Sigmoid colon (tissue), 7 donors: ENCODE results near the gene BEST1. TPM values are rescaled to one million over a fixed set of nuclear protein-coding genes. Genes with fewer than 3 reads are reported as not detected.

ENCODE experiments used
- DNase-seq: peaks from one replicate; pipeline ENCODE4 v3.0.0-alpha.2; 2019
- H3K27ac ChIP-seq, 4 donors: fragments of 200-600 bp; sonication (generic); one replicate each; pipeline ENCODE4 v1.5.1; 2016 to 2019; ENCODE audit warnings: mild to moderate bottlenecking in 1 of 4
- H3K27me3 ChIP-seq, 3 donors: fragments of 200-600 bp; sonication (generic); one replicate each; pipeline ENCODE4 v1.5.1; 2019; ENCODE audit warnings: mild to moderate bottlenecking in 1 of 3
- H3K36me3 ChIP-seq, 4 donors: fragments of 200-600 bp; sonication (generic); one replicate each; pipeline ENCODE4 v1.5.1; 2016 to 2019
- H3K4me1 ChIP-seq, 4 donors: fragments of 200-600 bp; sonication (generic); one replicate each; pipeline ENCODE4 v1.5.1; 2017 to 2019
- H3K4me3 ChIP-seq, 4 donors: fragments of 200-600 bp; sonication (generic); one replicate each; pipeline ENCODE4 v1.5.1; 2017 to 2019; ENCODE audit warnings: mild to moderate bottlenecking in 2 of 4, moderate library complexity in 1 of 4
- H3K9me3 ChIP-seq, 4 donors: fragments of 200-600 bp in 3 of 4; sonication (generic) in 3 of 4; one replicate each; pipeline versions ENCODE4 v1.5.1 to v1.6.1; 2013 to 2019
- EP300 ChIP-seq, 4 donors: sonication (generic); formaldehyde crosslinking; IDR thresholded peaks; one replicate each; pipeline ENCODE4 v1.6.1; 2017; ENCODE audit warnings: antibody characterized with exemption in 4 of 4
- POLR2A ChIP-seq, 2 donors: fragments of 450-650 bp; IDR thresholded peaks; one replicate each; pipeline ENCODE4 v1.6.1; 2016; ENCODE audit warnings: antibody characterized with exemption in 2 of 2, mild to moderate bottlenecking in 2 of 2, moderate library complexity in 2 of 2
- POLR2AphosphoS5 ChIP-seq, 4 donors: sonication (generic); formaldehyde crosslinking; IDR thresholded peaks; one replicate each; pipeline ENCODE4 v1.6.1; 2017; ENCODE audit warnings: antibody characterized with exemption in 4 of 4
- WGBS, 2 donors: extraction: QIAGEN DNeasy Blood & Tissue Kit; methylation state at CpG; one replicate each; pipeline ENCODE4 v1.1.7; 2013; 5-methylcytosine and 5-hydroxymethylcytosine counted together
- intact Hi-C: fragments of 100-400 bp; cut with DNase I; formaldehyde crosslinking; loops from one replicate; pipeline ENCODE4 v1.15.1; 2023
- polyA plus RNA-seq, 3 donors: library from polyadenylated mRNA; stranded (reverse); fragments of 200-250 nt; gene quantifications; one replicate each; pipeline ENCODE4 v1.2.3, GENCODE V29; 2013
- total RNA-seq, 4 donors: library from RNA; depleted of rRNA; stranded (reverse); fragments of >200 nt; gene quantifications; one replicate each; pipeline ENCODE4 v1.1.0, GENCODE V29; 2016
- TF ChIP-seq, protein P1 (sequence below), 4 experiments: fragments of 450-650 bp in 3 of 4; fragments of 200-600 bp in 1 of 4; IDR thresholded peaks; one replicate each; pipeline ENCODE4 v1.5.1; 2016 to 2019; ENCODE audit warnings: antibody characterized with exemption in 4 of 4, mild to moderate bottlenecking in 3 of 4, moderate library complexity in 2 of 4
- donor health status: healthy with polysubstance abuse.
- donor health status: Bipolar disorder and iron deficiency.
- donor health status: healthy.

The BEST1 gene
- total and polyA plus RNA-seq, 7 donors = 0.83 to 9.6 (median 4.3) TPM

DNA sequence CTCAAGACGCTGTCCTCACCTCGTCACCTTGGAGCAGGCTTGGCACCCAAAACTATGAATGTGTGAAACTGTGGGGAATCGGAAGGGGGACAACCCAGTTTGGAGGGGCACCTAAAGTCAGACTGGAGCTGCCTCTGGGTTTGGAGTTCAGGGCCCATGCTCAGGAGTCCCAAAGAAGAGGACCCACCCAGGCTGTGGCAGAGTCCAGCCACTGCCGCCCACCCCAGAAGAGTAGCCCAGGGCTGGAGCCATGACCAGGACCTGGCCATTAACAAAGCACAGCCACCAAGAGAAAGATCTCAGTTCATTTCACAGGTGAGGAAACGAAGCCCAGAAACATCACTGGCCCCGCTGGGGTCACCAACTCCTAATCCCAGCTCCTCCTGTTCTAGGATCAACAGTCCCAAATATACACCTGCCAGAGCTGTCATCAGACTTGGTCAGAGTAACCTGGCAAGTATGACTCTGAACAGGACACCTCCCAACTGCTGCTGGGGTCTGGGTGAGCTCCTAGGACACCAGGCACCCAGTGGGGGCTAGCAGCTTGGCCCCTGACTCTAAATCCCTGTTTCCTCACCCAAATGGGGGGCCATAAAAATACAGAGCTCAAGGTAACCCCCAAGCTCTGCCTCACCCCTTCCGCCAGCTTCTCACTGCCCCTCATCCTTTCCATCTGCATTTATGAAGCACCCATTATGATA, 35.5 kb upstream of the BEST1 start:
- 82 to 86% methylated on average over 7 of the region's 7 CpGs for WGBS, 2 donors
- intact Hi-C loops = no loop called here
- H3K9me3 ChIP-seq = no peaks in the 10 kb centered on the region
- peaks cover 0 to 40% (median 21%) of the 10 kb centered on the region in 4 donors for H3K4me1 ChIP-seq
- H3K4me3 ChIP-seq = peak overlapping the region in 1 of 4 donors; percentile 65
- TF ChIP-seq POLR2AphosphoS5 (IDR thresholded peaks at IDR 0.05) = no peak
- no peak for TF ChIP-seq POLR2A (IDR thresholded peaks at IDR 0.05)
- TF ChIP-seq, protein P1, sequence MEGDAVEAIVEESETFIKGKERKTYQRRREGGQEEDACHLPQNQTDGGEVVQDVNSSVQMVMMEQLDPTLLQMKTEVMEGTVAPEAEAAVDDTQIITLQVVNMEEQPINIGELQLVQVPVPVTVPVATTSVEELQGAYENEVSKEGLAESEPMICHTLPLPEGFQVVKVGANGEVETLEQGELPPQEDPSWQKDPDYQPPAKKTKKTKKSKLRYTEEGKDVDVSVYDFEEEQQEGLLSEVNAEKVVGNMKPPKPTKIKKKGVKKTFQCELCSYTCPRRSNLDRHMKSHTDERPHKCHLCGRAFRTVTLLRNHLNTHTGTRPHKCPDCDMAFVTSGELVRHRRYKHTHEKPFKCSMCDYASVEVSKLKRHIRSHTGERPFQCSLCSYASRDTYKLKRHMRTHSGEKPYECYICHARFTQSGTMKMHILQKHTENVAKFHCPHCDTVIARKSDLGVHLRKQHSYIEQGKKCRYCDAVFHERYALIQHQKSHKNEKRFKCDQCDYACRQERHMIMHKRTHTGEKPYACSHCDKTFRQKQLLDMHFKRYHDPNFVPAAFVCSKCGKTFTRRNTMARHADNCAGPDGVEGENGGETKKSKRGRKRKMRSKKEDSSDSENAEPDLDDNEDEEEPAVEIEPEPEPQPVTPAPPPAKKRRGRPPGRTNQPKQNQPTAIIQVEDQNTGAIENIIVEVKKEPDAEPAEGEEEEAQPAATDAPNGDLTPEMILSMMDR (IDR thresholded peaks at IDR 0.05) = no peak
- no peak for TF ChIP-seq EP300 (IDR thresholded peaks at IDR 0.05)
- no peaks in the 10 kb centered on the region for H3K36me3 ChIP-seq
- DNase-seq = peak; percentile 42
- peaks cover 0 to 4% (median 2%) of the 10 kb centered on the region in 3 donors for H3K27me3 ChIP-seq
- H3K27ac ChIP-seq = peak overlapping the region in 1 of 4 donors; percentile 3

DNA sequence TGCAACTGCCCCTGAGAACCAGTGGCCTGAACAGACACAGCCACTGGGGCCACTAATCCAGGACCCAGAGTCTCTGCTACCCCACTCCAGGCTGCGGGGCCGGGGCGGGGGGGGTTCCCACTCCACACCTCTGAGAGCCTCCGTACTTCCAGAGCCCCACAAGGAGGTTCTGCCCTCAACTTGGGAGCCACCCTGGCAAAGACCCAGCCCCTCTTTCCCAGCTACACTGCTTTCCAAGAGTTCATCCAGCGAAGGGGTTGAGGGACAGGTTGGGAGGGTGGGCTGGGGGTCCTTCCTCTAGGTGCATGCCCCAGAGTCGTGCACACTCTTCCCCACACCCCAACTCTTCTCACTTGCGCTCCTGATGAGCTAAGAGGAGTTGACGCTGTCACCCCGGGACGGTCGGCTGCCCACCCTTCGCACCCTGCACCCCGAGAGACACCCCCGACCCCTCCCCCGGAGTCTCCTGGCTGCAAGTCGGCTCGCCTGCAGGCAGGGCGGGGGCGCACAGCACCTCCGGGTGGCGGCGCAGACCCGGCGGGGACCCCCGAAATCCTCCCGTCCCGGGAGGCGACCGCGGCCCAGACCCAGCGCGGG, 33.3 kb upstream of the BEST1 start:
- H3K9me3 ChIP-seq = no peaks in the 10 kb centered on the region
- 4 to 7% methylated on average over 32 of the region's 32 CpGs for WGBS, 2 donors
- TF ChIP-seq POLR2A (IDR thresholded peaks at IDR 0.05) (no peak), POLR2AphosphoS5 (IDR thresholded peaks at IDR 0.05) (no peak), EP300 (IDR thresholded peaks at IDR 0.05) (no peak)
- TF ChIP-seq, protein P1 (IDR thresholded peaks at IDR 0.05) = no peak
- H3K36me3 ChIP-seq = no peaks in the 10 kb centered on the region
- H3K4me1 ChIP-seq = peaks cover 0 to 35% (median 22%) of the 10 kb centered on the region in 4 donors
- peak overlapping the region; percentile 72 to 78 (median 76) for H3K27ac ChIP-seq
- intact Hi-C loops = no loop called here
- H3K27me3 ChIP-seq = peaks cover 0 to 11% (median 8%) of the 10 kb centered on the region in 3 donors
- peak; percentile 75 for DNase-seq
- peak overlapping the region; percentile 40 to 82 (median 65) for H3K4me3 ChIP-seq

DNA sequence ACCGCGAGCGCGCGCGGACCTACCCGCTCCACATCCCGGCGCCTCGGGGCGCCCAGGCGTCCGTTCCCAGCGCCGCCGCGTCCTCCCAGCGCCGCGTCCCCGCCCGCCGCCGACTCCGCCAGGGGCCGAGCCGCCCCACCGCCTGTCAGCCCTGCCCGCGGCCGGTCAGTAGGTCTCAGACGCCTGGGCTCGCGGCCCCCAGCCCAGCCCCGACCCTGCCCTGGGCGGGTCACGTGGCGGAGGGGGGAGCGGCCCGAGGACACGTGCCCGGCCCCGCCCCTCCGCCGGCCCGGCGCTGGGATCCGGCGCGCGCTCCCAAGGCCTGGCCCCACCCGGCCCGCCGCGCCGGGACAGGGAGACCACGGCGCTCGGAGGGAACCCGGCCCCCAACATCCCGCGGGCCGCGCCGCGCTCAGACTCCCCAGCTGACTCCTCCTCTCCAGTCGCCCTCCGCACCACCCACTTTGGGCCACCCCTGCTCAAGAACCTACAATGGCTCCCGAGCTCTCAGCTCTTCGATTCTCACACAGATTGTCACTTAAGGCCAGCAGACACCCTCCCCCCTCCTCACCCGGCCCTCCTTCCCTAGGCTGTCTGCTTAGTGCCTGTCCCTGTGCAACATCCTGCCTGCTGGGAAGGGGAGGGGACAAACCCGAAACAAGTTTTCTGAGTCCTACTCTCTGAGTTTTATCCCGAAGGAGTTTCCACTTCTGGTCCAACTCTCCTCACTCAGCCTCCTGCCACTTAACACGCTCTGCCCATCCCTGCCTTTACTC, 32.6 kb upstream of the BEST1 start, which contains the start of gene RAB3IL1:
TSS of gene RAB3IL1 (minus strand) at position 233 of the 776 bp plus-strand sequence. CDS start at position 34, 199 bp downstream.
- peak in 3 of 4 donors; percentile 7 to 44 (median 14) for TF ChIP-seq POLR2AphosphoS5 (IDR thresholded peaks at IDR 0.05)
- no peak for TF ChIP-seq POLR2A (IDR thresholded peaks at IDR 0.05)
- TF ChIP-seq, protein P1 (IDR thresholded peaks at IDR 0.05) = no peak
- TF ChIP-seq EP300 (IDR thresholded peaks at IDR 0.05) = no peak
- H3K9me3 ChIP-seq = no peaks in the 10 kb centered on the region
- intact Hi-C loops = no loop called here
- H3K36me3 ChIP-seq = no peaks in the 10 kb centered on the region
- peak within 1 kb of the TSS; percentile 72 to 78 (median 76) for H3K27ac ChIP-seq
- peak within 1 kb of the TSS; percentile 40 to 82 (median 65) for H3K4me3 ChIP-seq
- peak; percentile 87 for DNase-seq
- peaks cover 0 to 28% (median 23%) of the 10 kb centered on the region in 4 donors for H3K4me1 ChIP-seq
- peaks cover 0 to 11% (median 8%) of the 10 kb centered on the region in 3 donors for H3K27me3 ChIP-seq
- 1 to 3% methylated on average over 74 of the region's 74 CpGs for WGBS, 2 donors

DNA sequence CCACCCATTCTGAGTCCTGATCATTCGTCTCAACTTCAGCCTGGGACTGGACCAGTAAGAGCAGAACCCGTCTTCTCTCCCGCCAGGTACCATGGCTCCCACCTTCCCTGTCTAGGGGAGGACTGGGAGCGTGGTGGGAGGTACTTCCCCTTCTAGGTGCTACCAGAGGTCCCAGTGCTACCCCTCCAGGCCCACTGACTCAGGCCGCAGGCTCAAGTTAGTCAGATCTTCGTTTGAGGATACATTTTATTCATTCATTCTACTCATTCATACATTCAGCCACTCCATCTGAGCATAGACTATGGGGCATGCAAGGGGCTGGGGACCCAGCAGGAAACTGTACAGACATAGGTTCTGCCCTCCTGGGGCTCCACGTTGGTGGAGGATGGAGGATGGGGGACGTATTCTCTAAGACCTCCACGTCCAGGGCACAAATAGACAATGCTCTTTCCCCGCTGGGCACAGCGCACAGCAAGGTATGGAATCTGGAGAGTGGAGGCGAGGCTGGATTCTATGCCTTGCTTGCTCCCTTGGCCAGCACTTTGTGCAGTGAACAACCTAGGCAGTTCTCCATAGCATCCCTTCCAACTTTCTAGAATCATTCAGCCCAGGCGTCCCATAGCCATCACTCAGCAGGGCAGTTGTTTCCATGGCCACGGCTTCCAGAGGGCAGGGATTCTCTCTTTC, 31.8 kb upstream of the BEST1 start:
- Histone ChIP-seq H3K4me1 (peaks cover 0 to 29% (median 25%) of the 10 kb centered on the region in 4 donors), H3K27me3 (peaks cover 0 to 11% (median 8%) of the 10 kb centered on the region in 3 donors), H3K27ac (peak overlapping the region; percentile 72 to 78 (median 76)), H3K9me3 (no peaks in the 10 kb centered on the region), H3K4me3 (peak overlapping the region in 2 of 4 donors; percentile 40 to 65), H3K36me3 (no peaks in the 10 kb centered on the region)
- DNase-seq = peak; percentile 64
- intact Hi-C loops = no loop called here
- TF ChIP-seq POLR2A (IDR thresholded peaks at IDR 0.05) (no peak), POLR2AphosphoS5 (IDR thresholded peaks at IDR 0.05) (no peak), EP300 (IDR thresholded peaks at IDR 0.05) (no peak)
- TF ChIP-seq, protein P1 (IDR thresholded peaks at IDR 0.05) = no peak
- 65 to 77% methylated on average over 14 of the region's 14 CpGs for WGBS, 2 donors
